Vagina (tissue), 2 donors: ENCODE measurements around the gene DBF4B. TPM values are rescaled to one million over a fixed set of nuclear protein-coding genes. Genes with fewer than 3 reads are reported as not detected.
A peak's percentile ranks its signal among the peaks of the same experiment; 100 is the strongest.
"Not testable (repeated sequence)": the region's sequence is repeated elsewhere in the genome, so short reads cannot be mapped to it uniquely, and the experiment has no call there.

ENCODE experiments used
- DNase-seq, 2 donors: peaks; one replicate each; pipeline ENCODE4 v3.0.0-alpha.2; 2017; ENCODE audit errors: extremely low spot score in 2 of 2
- H3K27ac ChIP-seq: fragments of 200-600 bp; sonication (generic); one replicate; pipeline ENCODE4 v1.5.1; 2019
- H3K27me3 ChIP-seq: fragments of 200-600 bp; sonication (generic); one replicate; pipeline ENCODE4 v1.5.1; 2019
- H3K36me3 ChIP-seq, 2 donors: fragments of 200-600 bp; sonication (generic); one replicate each; pipeline ENCODE4 v1.5.1; 2017 to 2019
- H3K4me1 ChIP-seq: fragments of 200-600 bp; sonication (generic); one replicate; pipeline ENCODE4 v1.5.1; 2019
- H3K4me3 ChIP-seq, 2 donors: fragments of 200-600 bp; sonication (generic); 1 replicate in 1 of 2; 2 replicates in 1 of 2; pipeline ENCODE4 v1.5.1; 2016 to 2019
- H3K9me3 ChIP-seq: fragments of 200-600 bp; sonication (generic); one replicate; pipeline ENCODE4 v1.5.1; 2019
- POLR2A ChIP-seq, 2 donors: fragments of 450-650 bp; IDR thresholded peaks; one replicate each; pipeline ENCODE4 v1.6.1; 2017; ENCODE audit warnings: antibody characterized with exemption in 2 of 2, mild to moderate bottlenecking in 2 of 2, moderate library complexity in 2 of 2
- POLR2AphosphoS5 ChIP-seq, 2 donors: sonication (generic); formaldehyde crosslinking; IDR thresholded peaks; one replicate each; pipeline ENCODE4 v1.9.0; 2017; ENCODE audit warnings: antibody characterized with exemption in 2 of 2, mild to moderate bottlenecking in 2 of 2, low read depth in 1 of 2; ENCODE audit not compliant: insufficient read depth in 1 of 2
- intact Hi-C: fragments of 100-400 bp; cut with DNase I; formaldehyde crosslinking; loops from one replicate; pipeline ENCODE4 v1.15.1; 2023
- total RNA-seq: library from RNA; depleted of rRNA; stranded (reverse); fragments of >200 nt; gene quantifications from one replicate; pipeline ENCODE4 v1.2.3, GENCODE V29; 2016
- TF ChIP-seq, protein P1 (sequence below), 3 experiments: fragments of 450-650 bp in 2 of 3; fragments of 200-600 bp in 1 of 3; sonication (generic) in 1 of 3; IDR thresholded peaks; one replicate each; pipeline ENCODE4 v1.5.1; 2017 to 2019; ENCODE audit warnings: antibody characterized with exemption in 3 of 3, mild to moderate bottlenecking in 2 of 3, moderate library complexity in 2 of 3

The DBF4B gene
- total RNA-seq, 1 donor from 2014 or later, result 4.7 TPM

DNA sequence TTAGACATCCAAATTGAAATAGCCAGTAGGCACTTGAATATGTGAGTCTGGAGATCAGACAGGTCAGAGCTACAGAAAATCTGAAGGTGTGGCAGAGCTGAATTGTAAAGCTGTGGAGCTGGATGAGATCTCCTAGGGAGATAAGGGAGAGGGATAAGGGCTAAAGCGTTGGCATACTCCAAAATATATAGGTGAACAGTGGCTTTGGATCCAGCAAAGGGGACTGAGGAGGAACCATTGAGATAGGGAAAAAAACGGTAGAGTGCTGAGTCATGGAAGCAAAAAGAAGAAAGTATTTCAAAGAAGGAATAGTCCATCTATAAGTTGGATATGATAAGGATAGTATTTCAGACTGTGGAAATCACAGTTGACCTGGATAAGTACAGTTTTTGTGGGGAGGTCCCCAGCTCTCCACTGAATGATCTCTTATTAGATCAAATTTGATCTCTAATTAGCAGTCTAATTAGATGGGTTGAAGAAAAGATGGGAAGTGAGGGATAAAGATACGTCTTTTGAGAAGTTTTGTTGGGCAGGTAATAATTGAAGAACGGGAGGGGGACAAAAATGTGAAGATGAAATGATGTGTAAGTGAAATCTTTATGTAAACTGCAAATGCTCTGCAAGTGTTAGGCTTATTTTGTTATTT lies 587 bp upstream of the DBF4B start:
- TF ChIP-seq, protein P1, sequence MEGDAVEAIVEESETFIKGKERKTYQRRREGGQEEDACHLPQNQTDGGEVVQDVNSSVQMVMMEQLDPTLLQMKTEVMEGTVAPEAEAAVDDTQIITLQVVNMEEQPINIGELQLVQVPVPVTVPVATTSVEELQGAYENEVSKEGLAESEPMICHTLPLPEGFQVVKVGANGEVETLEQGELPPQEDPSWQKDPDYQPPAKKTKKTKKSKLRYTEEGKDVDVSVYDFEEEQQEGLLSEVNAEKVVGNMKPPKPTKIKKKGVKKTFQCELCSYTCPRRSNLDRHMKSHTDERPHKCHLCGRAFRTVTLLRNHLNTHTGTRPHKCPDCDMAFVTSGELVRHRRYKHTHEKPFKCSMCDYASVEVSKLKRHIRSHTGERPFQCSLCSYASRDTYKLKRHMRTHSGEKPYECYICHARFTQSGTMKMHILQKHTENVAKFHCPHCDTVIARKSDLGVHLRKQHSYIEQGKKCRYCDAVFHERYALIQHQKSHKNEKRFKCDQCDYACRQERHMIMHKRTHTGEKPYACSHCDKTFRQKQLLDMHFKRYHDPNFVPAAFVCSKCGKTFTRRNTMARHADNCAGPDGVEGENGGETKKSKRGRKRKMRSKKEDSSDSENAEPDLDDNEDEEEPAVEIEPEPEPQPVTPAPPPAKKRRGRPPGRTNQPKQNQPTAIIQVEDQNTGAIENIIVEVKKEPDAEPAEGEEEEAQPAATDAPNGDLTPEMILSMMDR (IDR thresholded peaks at IDR 0.05), result no peak
- TF ChIP-seq POLR2AphosphoS5 (IDR thresholded peaks at IDR 0.05; ENCODE audit: insufficient read depth in 1 of 2, low read depth in 1 of 2), result no peak
- no peak for TF ChIP-seq POLR2A (IDR thresholded peaks at IDR 0.05)
- H3K9me3 ChIP-seq, result no peaks in the 10 kb centered on the region
- no peak for DNase-seq
- peak overlapping the region; percentile 60 for H3K27ac ChIP-seq
- H3K4me3 ChIP-seq, result peak overlapping the region; percentile 47 to 64
- H3K4me1 ChIP-seq, result peaks cover 18% of the 10 kb centered on the region
- no peaks in the 10 kb centered on the region for H3K36me3 ChIP-seq
- H3K27me3 ChIP-seq, result no peaks in the 10 kb centered on the region
- intact Hi-C loops, result no loop called here

DNA sequence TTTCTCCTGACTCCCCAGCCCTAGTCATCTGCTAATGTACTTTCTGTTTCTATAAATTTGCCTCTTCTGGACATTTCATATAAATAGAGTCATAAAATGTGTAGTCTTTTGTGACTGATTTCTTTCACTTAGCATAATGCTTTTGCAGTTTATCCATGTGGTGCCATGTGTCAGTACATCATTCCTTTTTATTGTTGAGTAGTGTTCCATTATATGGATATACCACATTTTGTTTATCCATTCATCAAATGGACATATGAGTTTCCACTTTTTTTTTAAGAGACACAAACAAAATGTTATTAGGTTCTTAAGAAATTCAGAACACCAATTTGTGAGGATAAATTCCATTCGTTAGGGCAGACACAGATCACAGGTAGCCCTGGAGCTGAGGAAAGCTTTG lies 11.0 kb downstream of the DBF4B start:
- H3K27ac ChIP-seq, result no peak overlapping the region
- H3K27me3 ChIP-seq, result no peaks in the 10 kb centered on the region
- intact Hi-C loops, result no loop called here
- H3K9me3 ChIP-seq, result no peaks in the 10 kb centered on the region
- no peak for TF ChIP-seq POLR2A (IDR thresholded peaks at IDR 0.05)
- TF ChIP-seq POLR2AphosphoS5 (IDR thresholded peaks at IDR 0.05; ENCODE audit: insufficient read depth in 1 of 2, low read depth in 1 of 2), result no peak
- TF ChIP-seq, protein P1 (IDR thresholded peaks at IDR 0.05), result no peak
- DNase-seq, result no peak
- H3K36me3 ChIP-seq, result peaks cover 0 to 3% of the 10 kb centered on the region in 2 donors
- H3K4me1 ChIP-seq, result no peaks in the 10 kb centered on the region
- no peak overlapping the region for H3K4me3 ChIP-seq

DNA sequence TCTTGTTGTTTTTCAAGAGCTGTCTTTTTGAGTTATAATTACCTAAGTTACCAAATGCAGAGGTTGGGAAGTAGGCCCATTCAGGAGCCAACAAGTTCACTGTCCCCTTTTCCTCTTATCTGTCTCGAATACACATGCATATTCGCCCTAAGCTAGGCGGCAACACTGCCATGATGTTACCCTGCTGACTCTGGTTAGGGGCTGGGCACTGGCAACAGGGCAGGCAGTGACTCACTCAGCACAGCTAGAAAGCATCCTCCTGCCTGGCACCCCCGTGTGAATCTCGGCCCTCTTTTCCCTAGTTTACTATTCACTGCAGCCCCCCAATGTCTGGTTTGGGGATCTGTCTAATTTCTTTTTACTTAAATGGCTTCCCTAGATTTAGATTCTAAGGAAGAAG lies 13.8 kb downstream of the DBF4B start:
- Histone ChIP-seq H3K4me3 (no peak overlapping the region), H3K4me1 (no peaks in the 10 kb centered on the region), H3K27ac (no peak overlapping the region), H3K36me3 (peaks cover 0 to 6% of the 10 kb centered on the region in 2 donors), H3K9me3 (no peaks in the 10 kb centered on the region), H3K27me3 (no peaks in the 10 kb centered on the region)
- intact Hi-C loops, result no loop called here
- TF ChIP-seq, protein P1 (IDR thresholded peaks at IDR 0.05), result no peak
- TF ChIP-seq POLR2AphosphoS5 (IDR thresholded peaks at IDR 0.05; ENCODE audit: insufficient read depth in 1 of 2, low read depth in 1 of 2), result no peak
- no peak for DNase-seq

DNA sequence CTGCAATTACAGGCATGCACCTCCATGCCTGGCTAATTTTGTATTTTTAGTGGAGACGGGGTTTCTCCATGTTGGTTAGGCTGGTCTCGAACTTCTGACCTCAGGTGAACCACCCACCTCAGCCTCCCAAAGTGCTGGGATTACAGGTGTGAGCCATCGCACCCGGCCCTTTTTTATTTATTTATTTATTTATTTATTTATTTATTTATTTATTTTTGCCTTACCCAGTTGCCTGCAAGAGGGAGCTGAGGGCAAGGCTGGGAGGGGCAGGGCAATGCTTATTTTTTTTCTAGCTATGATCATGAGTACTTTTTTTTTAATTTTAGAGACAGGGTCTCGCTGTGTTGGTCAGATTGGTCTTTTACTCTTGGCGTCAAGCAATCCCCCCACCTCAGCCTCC lies 17.7 kb downstream of the DBF4B start:
- not testable (repeated sequence) for H3K27me3 ChIP-seq, H3K4me3 ChIP-seq, H3K4me1 ChIP-seq, H3K9me3 ChIP-seq, DNase-seq, H3K27ac ChIP-seq
- intact Hi-C loops, result loop anchor here (5.0 kb wide), 1 partner anchor 1151 kb away; no protein-coding TSS in a partner anchor
- H3K36me3 ChIP-seq, result peaks cover 0 to 17% of the 10 kb centered on the region in 2 donors

DNA sequence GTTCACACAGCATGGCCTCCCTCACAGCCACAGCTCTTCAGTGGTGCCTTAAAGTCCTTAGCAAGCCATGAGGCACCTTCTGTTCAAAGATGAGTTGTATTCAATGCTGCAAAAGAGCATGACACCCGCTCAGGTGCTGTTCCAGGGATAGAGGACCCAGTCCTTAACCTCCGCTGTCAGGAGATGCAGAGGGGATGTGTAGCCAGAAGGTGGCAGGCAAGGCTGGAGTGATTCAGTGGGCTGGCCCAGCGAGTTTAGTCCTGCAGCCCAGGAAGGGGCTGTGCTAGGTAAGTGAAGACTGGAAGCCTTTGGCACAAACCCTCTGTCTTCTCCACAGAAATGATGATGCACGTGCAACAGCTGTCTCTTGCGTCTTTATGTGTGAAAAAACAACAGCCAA lies 25.3 kb downstream of the DBF4B start:
- no peaks in the 10 kb centered on the region for H3K9me3 ChIP-seq
- no peaks in the 10 kb centered on the region for H3K4me1 ChIP-seq
- no peak for DNase-seq
- no peak overlapping the region for H3K4me3 ChIP-seq
- intact Hi-C loops, result no loop called here
- H3K36me3 ChIP-seq, result peaks cover 0 to 12% of the 10 kb centered on the region in 2 donors
- no peaks in the 10 kb centered on the region for H3K27me3 ChIP-seq
- TF ChIP-seq POLR2A (IDR thresholded peaks at IDR 0.05) (no peak), POLR2AphosphoS5 (IDR thresholded peaks at IDR 0.05; ENCODE audit: insufficient read depth in 1 of 2, low read depth in 1 of 2) (no peak)
- TF ChIP-seq, protein P1 (IDR thresholded peaks at IDR 0.05), result no peak
- no peak overlapping the region for H3K27ac ChIP-seq
